EH (cell line): ENCODE measurements around the gene TCERG1L.

Experiments used
- DNase-seq: peaks from one replicate; pipeline ENCODE4 v3.0.0-alpha.2; 2015; ENCODE audit warnings: low read depth

TCERG1L gene

DNA sequence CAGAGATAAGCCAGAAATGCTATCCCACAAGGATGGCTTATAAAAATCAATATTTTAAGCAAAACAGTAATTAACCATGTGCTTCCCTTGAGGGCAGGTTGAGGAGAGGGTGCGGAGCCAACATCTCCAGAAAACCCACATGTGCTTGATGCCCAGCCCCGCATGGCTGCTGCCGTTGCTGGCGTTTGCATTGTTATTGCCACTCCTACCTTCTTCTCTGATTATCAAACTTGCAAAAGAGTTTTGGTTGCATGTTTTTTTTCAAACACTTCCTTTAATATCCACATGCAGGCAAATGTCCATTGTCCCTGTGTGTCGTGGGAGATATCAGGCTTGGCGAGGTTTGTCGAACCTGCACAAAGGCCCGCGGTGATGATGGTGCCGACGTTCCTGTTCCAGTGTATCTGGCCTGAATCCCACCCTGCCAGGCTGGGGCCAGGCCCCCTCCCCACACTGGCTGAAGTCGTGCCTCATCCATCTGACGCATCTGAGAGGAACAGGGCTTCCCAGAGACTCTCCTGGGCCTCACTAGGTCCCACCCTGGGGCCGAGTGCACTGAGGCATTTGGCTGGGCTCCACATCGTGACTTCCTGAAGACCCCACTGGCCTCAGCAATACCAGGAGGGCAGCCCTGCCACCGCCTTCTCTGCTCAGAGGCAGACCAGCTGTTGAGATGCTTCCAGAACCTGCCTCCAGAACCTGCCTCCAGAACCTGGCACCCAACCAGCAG is 40.9 kb downstream of the TCERG1L start:
- no peak for DNase-seq

- no peak for DNase-seq
Observed at GRCh38 chr10:131269776-131270460, 41.6 kb downstream of the TCERG1L start.

GRCh38 chr10:131267814-131268095 is 43.8 kb downstream of the TCERG1L start:
- no peak for DNase-seq

DNA sequence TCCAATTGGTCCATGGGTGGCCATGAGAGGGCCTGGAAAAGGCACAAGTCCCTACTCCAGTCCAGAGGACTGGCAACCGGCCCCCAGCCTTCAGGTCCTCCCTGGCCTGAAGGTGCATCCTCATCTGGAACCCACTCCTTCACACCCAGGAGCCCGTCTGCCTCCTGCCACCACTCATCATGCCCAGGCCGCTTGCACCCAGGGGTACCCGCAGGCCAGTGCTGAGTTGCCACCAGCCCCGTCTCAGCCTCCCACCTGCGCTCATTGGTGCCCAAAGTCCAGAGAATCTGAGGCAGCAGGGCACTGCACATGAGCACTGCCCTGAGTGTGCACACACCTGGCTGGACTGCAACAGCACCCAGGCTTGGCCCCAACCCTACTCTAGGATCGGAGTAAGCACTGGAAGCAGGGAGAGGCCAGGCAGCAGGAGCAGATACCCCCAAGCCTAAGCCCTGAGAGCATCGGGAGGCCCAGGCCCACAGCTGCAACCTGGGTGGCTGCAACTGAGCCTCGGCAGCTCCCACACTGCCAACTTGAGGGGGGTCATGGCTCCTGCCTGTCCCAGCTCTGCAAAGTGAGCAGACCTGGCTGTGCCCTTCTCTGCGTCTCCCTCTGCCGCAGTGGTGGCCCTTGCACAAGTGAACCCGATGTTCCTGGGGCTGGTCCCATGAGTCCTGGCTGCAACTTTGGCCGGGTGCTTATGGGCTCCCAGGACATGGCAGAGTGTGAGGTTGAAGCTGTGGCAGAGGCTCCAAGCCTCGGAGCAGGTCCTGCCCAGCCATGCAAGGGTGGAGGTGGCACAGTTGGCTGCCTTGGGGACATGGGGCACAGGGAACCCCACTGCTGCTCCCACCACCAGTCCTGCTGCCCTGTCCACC is 44.3 kb downstream of the TCERG1L start:
- no peak for DNase-seq

- no peak for DNase-seq
Observed at GRCh38 chr10:131264110-131264788, 47.3 kb downstream of the TCERG1L start.

DNA sequence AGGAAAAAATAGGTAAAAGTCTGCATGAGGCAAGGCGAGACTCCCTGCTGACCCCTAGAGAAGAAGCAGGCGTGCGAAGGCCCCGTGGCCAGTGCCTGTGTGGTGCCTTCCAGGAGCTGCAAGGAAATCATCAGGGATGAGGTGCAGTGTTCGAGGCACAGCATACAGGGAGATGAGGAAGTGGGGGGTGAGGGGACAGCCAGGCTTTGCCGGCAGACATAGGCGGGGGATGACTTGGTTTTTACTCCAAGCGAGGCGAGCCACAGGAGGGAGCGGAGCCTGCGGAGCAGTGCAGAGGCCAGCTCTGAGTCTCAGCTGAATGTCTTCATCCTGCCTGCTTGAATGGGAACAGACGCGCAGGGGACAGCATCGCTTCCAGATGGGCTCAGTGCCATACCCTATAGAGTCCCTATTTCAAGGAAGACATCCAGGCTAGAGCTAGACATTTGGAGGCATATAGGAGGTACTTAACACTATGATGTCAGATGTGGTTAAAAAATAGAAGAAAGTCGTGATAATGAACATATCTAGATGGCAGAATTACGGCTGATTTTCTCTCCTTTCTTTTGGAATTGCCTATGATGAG is 49.5 kb downstream of the TCERG1L start:
- DNase-seq, result no peak

DNA sequence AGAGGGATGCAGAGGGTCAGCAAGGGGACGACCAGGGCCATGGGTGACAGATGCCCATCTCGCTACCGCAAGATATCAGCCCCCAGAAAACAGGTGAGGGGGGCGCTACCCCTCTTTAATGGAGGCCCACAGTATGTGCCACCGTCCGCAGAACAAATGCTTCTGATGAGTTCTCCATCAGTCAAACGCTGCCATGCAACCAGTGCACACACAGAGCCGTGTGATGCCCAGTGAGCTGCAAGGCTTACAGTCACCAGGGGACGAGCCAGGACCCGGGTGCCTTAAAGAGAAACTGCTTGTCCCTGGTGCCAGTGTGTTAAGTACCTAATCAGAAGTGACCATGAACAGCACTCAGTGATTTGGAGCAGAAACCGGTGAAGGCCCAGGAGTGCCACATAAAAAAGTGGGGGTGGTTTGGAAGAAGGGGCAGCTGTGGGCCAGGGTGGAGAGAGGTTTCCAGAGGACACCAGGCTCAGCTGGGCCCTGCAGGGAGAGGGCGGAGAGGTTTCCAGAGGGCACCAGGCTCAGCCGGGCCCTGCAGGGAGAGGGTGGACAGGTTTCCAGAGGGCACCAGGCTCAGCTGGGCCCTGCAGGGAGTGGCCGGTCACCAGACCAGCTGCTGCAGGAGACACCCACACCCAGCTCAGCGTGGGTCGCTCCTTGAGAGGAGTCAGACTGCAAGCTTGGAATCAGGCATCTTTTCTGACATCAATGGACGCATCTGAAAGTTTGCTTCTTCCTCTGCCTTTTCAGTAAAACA is 50.9 kb downstream of the TCERG1L start:
- no peak for DNase-seq

DNA sequence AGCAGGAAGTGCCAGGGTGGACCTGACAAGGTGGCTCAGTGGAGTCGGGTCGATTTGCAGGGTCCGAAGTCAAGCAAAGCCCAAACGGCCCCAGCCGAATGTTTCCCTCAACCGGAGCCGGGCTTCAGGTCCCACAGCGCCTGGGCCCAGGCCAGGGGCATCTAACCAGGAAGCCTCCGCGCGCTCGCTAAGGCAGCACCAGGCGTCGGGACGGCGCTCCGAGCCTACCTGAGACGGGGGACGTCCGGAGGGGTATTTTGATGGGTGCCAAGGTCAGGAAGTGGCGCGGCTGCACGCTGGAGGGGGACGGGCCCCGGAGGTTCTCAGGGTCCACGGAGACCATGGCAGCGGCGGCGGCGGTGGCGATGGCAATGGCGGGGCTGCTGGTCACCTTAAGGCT is 51.5 kb downstream of the TCERG1L start:
- no peak for DNase-seq

GRCh38 chr10:131259535-131259934 is 52.0 kb downstream of the TCERG1L start:
- DNase-seq, result no peak

DNA sequence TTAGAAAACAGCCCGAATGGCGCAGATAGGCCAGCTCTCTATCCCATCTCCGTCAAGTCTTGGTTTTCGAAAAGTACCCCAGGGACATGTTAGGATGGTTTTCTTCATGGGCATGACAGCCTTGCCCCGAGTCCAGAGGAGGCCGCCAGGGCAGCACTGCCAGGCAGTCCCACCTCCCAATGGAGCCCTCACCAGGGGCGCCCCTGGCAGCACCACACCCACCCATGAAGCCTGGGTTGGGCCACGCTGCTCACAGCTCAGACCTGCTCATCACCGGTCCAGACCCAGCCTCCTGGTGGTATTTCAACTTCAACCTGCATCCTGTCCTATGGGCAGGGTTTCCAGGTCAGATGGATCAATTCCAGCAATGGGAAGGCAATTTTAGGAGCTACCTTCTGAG is 53.3 kb downstream of the TCERG1L start:
- no peak for DNase-seq

DNA sequence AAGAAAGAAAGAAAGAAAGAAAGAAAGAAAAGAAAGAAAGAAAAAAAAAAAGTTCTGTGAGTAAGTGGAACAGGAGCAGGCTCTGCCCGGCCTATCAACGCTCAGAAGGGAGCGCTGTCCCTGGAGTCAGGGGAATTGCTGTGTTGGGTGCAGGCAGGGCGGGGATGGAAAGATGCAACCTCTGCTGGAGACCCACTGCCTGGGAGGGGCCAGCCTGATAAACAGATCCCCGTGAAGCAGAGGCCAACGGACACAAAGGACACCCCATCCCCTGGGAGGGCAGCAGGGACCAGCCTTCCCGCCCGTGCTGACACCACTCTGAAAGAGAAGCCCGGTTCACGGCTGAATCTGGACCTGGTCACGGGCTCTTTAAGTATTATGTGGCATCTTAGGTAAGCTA is 54.5 kb downstream of the TCERG1L start:
- no peak for DNase-seq

DNA sequence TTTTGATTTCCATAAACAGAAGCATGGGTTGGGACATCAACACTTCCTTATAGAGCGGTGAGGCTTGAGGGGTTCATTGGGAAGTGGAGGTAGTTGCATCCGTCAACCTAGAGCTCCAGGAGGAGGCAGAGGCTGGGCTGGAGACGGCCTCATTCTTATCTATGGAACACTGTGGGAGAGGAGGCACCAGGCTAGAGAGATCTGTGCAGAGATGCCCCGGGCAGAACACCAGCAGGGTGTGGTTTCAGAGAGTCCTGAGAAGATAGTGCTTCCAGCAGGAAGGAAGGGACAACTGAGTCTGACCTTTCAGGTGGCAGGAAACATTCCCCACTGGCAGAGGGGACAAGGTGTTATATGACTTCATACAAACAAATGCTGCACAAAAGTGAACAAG is 56.7 kb downstream of the TCERG1L start:
- no peak for DNase-seq

GRCh38 chr10:131253931-131254858 is 57.3 kb downstream of the TCERG1L start:
- DNase-seq, result no peak

GRCh38 chr10:131252567-131253276 is 58.8 kb downstream of the TCERG1L start:
- DNase-seq, result no peak

DNA sequence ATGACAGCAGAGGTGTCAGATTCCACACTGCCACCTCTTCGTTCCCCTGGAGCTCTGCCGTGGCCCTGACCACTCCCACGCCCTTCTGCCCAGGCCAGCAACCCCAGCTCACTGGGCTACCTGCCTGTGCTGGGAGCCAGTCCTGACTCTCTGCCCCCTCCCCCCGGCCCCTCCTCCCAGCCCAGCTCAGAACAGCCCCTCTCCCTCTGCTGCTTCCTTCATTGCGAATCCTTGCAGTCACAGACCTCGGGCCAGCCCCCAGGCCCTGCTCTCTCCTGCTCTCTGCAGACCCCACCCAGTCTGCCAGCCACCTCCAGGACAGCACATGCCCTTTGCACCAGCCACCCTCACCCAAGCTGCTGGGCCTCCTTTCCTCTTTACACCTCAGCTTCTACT is 60.4 kb downstream of the TCERG1L start:
- no peak for DNase-seq

GRCh38 chr10:131250454-131251145 is 60.9 kb downstream of the TCERG1L start:
- DNase-seq, result no peak

GRCh38 chr10:131249955-131250344 is 61.6 kb downstream of the TCERG1L start:
- no peak for DNase-seq

DNA sequence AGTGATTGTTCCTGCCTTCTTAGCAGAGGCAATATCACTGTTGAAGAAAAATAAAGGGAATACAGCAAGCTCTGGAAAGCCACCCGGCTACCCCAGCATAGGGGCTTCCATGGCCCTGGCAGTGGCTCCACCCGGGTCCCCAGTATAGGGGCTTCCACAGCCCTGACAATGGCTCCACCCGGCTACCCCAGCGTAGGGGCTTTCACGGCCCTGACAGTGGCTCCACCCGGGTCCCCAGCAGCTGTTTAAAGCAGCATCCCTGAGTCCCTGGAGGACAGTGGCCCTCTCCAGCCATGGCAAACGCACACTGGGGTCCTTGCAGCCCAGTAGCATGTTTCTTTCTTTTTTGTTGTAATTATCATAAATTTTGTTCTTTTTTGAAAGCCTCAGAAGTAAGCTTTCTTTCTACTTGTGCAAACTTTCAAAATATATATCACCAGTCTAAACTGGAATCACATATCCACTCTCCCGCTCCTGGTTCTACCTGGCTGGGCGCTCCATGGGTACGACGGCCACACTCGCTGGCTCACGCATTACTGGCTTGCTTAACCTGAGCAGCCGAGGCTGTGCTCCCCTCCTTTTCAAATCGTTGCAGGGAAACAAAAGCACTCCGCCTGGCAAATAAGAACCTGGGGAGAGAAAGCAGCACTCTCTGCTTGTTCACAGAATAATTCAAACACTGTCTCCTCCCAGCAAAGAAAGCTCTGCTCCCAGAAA is 62.1 kb downstream of the TCERG1L start:
- DNase-seq, result no peak
